ENCODE results near the gene UPK2.

UPK2 gene

DNA sequence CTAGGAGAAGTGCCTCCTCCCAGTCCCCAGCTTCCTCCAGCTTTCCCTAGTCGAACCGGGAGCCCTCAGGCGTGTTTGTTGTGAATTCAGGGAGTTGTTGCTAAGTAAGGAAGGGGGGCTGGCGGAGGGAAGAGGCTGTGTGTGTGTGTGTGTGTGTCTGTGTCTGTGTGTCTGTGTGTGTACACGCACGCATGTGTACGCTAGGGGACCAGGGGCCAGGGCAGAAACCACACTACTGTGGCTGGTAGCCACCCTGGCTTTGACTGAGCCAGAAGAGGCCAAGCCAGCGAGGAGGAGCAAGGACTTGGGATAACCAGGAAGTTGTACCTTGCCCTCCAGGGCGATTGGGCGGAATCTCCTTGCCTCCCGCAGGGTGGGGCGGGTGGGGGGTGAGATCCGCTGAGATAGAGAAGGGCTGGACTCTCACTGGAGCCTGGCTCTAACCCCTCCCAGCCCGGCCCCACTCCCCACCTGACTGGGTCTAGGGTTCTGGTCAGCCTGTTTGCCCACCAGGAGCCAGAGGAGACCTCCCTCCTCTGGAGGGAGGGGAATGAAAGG, 37.9 kb upstream of the UPK2 start:
- FAIRE-seq, result no peak

DNA sequence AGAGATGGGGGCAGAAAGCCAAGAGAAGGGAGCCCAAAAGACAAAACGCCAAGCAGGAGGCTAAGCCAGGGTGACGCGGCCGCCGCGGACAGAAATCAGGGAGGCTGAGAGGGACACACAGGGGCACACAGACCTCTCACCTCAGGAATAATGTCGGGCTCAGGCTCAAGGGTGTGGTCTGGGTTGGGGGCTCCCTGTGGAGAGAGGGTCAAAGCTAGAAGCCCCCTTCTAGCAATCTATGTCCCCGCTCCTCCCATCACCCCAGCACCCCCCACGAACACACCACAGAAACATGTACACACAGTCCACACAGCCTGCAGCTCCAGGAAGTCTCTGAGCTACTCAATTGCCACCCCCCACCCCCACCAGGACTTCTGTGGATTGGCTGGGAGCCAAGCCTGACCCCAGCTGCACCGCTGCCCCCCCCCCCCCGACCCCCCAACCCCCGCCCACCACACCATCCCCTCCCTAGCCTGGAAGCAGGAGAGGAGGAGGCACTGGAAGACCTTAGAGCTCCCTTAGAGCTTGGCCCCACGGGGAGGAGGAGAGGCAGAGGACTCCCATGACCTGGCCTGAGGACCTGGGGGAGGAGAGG, 37.3 kb upstream of the UPK2 start:
- no peak for FAIRE-seq

DNA sequence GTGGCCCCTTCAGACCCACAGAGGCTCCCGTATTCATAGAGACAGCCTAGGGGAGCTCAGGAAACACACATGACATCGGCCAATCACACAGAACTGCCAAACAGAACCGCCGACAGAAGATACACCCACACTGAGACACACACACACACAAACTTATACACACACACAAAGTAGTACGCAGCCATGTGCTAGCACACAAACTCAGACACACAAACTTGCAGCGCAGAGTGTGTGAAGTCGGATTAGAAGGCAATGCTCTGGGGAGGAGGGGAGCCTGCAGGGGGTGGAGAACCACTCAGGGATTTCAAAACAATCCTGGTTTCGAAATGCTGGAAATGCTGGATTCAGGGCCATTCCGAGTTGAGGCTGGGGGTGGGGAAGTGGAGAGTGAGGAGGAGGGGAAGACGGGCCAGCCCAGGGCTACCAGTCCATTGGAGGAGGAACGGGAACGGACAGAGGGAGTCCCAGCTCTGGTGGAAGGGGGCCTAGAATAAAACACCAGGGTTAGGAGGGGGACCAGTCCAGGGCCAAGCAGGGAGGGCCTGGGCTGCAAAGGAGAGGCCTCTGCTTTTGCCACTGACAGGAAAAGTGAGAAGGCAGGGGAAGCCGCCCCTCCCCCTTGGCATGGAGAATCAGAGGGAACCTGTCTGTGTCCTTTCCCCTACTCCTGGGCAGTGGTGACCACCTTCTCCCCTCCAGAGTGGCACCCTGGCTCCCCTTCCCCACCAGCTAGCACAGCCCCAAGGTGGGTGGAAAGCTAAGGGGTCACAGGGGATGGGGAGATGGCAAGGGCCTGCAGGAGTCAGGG, 34.8 kb upstream of the UPK2 start:
- FAIRE-seq, result no peak

DNA sequence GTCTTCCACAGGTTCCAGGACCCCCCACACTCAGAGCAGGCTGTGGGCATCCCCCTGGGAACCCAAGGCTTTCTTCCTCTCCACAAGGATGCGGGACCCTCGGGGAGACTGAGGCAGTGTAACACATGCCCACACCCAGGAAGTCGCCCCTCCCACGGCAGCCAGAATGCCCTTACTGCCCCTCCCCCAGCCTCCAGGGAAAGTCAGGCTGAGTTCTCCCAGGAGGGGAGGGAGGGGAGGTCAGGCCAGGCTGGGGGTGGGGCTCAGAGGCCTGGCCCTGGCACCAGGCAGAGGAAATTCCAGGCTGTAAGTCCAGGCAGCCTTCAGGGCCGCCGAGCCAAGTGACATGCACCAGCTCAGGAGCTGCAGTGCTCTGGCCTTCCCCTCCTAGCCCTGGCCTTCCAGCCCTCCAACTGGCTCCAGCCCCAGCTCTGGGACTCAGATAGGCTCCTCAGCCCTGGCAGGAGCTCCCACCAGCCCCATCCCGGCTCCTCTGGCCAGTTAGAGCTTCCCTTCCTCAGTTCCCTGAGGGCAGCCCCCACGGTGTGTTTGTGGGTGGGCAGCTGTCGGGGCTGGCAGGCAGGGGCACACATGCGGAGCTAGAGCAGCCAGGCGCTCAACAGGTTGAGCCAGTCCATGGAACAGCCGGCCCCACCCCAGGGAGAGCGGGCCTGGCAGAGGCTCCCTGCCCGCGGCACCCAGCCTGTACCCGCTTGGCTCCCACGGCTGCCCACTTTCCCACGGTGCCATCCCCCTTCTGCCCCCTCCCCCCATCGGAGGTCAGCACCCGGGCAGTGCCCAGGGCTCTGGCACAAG, 34.0 kb upstream of the UPK2 start:
- FAIRE-seq, result no peak

DNA sequence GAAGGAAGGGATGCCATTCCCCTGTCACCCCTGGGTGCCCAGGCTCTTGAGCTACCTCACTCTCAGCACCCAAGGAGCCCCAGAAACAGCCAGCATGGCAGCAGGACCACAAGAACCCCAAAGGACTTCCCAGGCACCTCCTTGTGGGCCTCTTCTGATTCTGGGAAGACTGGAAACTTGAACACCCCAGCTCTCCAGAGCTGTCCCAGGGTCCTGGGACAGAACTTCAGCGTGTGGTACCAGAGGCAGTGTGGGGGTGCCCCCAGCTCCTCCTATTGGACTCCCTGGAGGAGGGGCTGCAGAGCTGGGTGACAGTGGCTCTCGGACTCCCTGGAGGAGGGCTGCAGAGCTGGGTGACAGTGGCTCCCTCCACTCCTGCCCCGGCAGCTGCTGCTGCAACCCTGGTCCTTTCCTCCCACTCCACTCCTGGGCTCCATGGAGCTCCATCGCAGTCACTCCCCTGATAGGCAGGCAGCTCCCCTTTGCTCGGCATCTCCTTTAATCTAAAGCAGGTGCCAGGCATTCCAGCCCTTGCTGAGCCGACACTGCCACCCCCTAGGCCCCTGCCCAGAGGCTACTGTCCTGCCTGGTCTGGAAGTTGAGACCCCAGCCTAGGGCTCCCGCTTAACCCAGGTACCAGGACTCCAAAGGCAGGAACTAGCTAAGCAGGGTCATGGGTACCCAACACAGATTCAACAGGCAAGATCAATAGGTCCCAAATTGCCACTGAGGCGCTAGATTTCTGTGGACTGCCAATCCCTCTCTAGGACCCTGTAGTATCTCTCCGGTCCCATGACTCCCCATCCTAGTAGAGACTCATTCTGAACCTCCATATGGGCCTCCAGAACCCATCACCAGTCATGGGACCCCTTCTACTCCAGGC, 33.1 kb upstream of the UPK2 start:
- FAIRE-seq, result no peak

DNA sequence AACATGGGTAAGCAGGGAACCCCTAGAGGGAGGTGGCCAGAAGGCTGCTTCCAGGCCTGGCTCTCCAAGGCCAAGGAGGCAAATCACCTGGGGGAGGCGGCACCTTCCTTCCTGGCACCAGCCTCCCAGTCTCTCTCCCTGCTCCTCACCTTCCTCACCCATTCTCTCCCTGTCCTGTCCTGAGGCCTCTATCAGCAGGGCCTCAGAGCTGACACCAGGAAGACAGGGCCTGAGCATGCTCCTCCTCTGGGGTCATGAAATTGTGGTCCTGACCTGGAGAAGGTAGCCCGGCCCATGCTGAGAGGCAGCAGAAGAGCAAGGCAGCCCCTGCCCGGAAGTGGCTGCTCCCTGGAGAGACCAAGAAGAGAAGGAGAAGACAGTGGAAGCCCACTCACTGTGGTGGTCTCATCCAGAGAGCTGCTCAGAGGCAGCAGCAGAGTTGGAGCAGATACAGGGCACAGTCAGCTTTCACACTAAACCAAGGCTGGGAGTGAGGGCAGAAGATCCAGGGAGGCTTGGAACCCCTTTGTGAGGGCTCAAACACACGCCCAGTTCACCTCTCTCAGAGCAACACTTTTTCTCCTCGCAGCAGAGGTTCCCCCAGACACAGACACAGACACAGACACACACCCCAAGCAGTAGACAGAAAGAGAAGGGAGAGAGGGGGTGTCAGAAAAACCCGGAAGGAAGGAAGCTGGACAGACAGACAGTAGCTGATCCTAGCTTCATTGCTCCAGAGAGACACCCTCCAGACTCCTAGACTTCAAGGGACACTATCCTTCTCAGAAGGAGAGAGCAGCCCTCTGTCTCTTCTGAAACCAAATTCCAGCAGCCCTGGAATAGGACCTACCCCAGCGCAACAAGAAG, 32.1 kb upstream of the UPK2 start:
- no peak for FAIRE-seq

DNA sequence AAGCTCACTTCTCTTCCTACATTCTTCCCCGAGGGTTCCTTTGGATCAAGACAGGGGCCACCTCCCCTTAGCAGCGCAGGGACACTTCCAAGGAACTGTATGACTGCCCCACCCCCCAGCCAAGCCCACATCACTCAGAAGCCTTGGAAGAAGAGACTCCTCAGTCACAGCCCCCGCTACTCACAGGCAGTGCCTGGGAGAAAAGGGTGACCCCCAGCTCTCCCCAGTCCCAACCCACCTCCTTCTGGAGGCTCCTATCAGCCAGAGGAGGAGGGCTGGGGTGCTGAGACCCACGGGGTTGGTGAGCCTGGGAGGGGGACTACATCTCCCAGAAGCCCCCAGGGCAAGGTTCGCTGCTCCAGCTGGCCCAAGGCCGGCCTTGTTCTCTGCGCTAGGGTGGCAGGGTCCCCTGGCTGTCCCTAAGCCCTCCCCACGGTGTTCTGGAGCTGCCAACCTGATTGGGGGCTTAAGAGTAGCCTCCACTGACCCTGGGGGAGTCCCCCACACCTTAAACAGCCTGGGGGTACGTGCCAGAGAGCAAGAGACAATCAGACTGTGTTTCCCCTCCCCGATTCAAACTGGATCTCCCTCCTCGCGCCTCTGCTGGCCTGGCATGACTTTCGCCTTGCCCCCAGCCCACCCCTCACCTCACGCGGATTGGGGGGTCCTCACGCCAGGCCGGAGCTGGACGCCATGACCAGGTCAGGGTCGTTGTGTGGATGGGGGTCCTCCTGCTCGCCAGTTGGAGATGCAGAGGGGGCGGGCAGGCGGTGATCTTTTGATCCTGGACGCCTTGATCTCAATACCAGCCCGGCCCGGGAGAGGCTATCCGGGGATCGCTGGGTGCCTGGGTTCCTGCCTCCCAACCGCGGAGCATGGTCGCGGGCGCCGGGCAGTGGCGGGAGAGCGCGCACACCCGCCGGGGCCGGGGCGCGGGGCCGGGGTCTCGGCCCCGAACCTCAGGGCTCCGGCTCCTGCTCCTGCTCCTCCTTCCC, 31.2 kb upstream of the UPK2 start:
- FAIRE-seq, result no peak

DNA sequence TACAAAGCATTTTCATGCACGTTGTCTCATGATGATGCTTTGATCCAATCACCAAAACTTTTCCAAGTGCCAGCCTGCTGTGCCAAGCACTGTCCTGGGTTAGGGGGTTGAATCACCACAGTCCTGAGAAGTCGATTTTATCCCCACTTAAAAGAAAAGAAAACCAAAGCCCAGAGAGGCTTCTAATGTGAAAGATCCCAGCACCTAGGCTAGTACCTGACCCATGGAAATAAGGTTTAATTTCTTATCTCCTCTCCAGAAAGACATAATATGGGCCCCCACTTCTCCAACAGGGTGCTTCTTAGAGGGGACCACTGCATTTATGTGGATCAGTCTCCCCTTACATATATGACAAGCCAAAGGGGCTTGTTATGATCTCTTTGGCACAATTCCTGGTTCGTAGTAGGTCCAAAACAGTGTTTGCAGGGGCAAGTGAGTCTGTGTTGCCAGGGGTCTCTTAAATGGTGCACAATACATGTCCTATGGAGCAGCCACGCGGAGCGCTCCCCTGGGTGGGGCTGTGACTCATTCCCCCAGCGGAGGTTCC, 28.5 kb upstream of the UPK2 start:
- no peak for FAIRE-seq

DNA sequence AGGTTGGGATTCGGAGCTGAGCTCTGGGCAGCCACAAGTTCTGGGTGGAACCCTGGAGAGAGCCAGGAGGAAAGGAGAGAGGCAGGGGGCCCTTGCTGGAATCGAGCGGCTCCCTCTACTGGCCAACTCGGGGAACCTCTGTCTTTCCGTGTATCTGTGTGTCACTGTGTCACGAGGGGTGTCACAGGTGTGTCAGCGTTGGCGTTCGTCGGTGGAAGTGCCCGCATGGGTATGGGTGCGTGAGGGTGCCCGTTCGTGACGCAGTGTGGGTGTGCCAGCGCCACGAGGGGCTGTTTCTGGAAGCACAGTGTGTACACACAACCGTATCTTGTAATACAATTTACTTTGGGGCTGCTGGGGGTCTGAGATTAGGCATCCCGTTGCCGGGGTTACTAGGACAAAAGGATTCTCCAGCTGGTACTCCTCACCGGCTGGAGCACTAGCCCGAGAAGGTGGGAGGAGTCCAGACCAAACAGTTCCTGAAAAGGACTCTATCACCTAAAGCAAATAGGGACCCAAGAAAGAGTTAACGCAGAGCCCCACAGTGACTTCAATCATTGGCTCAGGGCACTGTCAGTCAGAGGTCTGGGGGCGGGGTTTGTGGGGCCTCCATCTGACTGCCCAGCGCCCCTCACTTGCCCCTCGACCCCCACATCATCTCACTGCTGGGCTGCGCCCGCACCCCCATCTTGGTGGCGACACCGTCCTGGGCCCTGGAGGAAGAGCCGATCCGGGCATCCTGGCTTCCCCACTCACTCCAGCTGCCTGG, 27.8 kb upstream of the UPK2 start:
- peak; percentile 79 for FAIRE-seq

DNA sequence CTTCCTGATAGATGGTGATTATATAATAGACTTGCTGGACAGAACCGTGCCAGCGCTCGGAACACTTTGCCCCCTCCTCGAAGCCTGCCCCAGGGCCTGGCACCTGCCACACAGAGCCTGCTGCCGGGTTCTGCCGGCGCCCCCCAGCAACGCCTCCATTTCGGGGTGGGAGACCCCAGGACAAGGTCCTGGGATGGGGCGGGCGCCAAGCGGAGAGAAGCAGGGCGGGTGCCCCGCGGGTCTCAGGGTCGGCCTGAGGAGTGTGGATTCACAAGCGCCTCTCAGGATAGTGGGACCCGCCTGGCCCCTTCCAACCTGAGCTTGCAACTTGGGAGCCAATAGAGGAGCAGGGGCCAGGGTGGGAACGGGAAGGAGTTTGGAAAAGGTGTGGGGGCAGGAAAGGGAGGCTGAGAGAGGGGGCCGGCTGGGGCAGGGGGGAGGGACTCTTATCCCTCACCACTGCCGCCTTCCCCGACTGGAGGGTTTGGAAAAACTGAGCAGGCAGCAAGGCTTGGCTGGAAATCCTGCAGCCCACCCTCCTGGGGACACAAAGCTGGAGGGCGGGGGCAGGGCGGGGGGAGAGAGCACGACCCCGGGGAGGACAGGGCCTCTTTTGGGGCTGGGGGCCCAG, 27.1 kb upstream of the UPK2 start:
- no peak for FAIRE-seq

DNA sequence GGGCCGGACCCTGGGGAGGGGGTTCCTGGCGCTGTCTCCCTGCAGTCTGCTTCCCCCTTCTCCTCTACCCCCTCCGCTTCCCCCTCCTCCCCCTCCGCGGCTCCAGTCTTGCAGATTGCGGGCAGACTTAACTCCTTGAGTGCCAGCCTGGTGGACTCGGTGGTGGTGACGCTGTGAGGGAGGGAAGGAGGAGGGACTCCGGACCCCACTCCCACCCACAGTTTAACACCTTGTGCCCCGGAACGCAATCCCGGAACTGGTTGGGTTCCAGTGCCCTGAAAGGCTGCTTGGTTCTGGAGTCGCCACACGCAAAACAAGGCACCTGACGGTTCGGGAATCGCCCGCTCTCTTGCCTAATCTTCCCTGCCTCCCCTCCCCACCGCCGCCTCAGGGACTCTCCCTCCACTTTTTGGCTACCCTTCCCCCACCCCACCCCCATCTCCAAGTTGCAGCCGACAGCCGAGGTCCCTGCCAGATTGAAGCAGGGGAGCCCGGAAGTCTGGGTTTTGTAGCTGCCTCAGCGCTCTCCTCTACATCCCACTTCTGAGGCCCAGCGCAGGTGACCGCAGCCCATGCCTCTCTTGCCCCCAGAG, 26.5 kb upstream of the UPK2 start:
- FAIRE-seq, result no peak

DNA sequence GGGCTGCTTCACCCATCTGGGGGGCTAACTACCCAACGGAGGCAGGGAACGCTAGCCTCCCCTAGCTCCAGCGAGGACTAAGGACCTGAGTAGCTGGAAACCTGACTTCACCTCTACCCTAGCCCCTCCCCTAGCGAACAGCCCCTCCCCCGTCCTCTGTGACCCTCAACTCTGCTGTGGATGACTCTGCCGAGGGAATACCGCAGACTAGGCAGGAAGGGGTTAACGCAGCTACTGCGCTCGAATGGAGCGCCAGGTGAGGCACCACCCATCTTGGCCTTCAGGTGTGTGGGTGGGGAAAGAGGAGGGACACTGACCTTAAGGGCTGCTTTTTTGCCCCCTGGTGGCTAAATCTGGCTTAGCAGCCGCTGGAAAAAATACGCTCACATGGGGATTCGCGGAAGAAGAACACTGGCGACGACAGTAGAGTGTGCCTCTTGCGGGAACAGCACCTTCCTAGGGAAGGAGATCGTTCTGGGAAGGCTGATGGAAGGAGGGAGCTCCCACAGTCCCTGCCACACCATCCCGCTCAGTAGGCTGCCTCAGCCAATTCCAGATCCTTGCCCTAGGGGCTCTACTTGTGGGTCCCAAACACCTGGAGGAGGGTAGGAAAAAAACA, 25.9 kb upstream of the UPK2 start:
- FAIRE-seq, result peak; percentile 79

DNA sequence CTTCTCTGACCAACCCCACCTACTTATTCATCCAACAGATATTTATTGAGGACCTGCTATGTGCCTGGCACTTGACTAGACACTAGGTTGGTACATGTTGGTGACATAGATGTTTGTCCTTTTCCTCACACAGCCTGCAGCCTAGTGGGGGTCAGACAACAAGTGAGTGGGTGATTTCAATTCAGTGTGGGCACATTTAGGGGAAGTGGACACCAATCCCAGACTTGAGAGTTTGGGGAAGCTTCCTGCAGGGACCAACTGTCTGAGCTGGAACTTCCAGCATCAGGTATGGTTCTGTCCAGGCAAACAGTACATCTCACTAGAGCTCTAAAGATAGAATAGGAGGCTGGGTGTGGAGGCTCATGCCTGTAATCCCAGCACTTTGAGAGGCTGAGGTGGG, 24.5 kb upstream of the UPK2 start:
- no peak for FAIRE-seq

DNA sequence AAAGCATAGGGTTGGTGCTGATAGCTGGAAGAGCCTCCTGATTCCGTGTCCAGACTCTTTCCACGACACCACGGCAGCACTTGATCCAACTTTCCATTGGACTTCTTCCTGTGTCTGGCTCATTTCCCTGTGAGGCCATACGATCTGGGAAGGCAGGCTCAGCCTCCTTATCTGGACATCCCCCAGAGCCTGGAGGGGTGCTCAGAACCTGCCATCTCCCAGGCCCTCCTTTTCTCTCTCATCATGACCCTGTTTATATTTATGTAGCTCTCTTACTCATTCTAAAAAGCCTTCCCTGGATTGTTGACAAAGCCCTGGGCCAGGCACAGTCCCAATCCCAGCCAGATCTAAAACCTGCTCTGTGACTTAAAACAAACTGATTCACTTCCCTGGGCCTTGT, 22.6 kb upstream of the UPK2 start:
- no peak for FAIRE-seq

DNA sequence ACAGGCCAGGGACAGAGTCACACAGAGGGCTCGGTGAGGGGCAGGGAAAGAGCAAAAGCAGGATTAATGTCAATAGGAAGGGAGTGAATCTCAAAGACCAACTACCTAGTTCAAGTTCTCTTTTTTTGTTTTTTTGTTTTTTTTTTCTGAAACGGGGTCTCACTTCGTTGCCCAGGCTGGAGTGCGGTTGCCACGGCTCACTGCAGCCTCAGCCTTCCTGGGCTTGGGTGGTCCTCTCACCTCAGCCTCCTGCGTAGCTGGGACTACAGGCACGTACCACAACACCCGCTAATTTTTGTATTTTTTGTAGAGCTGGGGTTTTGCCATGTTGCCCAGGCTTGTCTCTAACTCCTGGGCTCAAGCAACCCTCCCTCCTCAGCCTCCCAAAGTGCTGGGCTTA, 20.7 kb upstream of the UPK2 start:
- FAIRE-seq, result no peak

DNA sequence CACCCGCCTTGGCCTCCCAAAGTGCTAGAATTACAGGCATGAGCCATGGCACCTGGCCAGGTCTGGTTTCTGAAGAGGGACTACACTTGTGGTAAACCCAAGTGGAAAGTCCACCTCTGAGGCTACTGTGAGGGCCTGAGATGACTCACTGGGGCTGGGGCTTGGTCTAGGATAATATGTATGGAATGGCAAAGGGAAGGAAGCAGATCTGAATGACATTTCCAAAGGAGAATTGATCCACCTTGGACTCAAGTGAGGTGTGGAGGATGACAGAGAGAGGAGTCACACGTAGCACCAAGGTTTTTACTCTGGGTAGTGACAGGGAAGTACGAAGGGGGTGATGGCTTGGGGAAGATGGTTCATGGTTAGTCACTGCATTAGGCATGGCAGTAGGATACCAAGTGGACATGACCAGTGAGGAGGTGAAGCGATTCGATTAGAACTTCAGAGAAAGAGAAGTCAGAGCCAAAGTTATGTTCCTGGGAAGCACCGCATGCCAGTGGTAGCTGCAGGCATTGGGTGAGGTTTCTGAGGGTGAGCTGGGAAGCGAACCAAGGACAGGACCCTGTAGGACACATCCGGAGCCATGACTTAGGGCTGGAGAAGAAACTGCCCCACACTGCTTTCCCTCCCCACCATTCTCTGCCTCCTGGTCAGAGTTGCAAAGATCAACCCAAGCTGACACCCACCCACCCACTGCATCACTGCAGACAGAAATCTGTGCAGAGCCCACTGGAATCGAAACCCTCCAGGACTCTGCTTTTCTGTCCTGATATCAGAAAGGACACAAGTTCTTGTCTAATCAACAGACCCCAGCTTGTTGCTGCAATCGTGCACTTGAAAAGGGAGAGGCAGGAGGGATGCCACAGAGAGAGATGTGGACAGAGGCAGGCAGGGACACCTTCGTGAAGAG, 17.4 kb upstream of the UPK2 start:
- no peak for FAIRE-seq

All from islet of Langerhans (tissue), 1 donor.